Measurements from ENCODE around the gene ST8SIA3.
"Not testable (repeated sequence)": the region's sequence is repeated elsewhere in the genome, so short reads cannot be mapped to it uniquely, and the experiment has no call there.

The ST8SIA3 gene

DNA sequence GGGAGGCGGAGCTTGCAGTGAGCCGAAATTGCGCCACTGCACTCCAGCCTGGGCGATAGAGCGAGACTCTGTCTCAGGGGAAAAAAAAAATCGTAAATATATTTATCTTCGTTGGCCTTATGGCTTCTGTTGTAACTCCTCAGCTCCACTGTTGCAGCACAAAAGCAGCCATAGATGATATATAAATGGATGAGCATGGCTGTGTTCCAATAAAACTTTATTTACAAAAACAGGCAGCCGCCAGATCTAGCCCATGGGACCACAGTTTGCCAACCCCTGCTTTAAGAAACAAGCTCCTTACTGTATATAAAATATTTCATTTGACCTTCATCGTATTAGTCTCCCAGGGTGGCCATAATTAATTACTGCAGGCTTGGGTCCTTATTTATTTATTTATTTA is 20.1 kb downstream of the ST8SIA3 start:
- TF ChIP-seq TAF1 (IDR thresholded peaks at IDR 0.05; ENCODE audit: borderline replicate concordance, low read depth, low read length): no peak
- no peak for TF ChIP-seq POLR2AphosphoS5 (IDR thresholded peaks at IDR 0.05; ENCODE audit: low read depth, low read length)
- no peak for TF ChIP-seq POLR2A (IDR thresholded peaks at IDR 0.05; ENCODE audit: low read depth, low read length)
- FAIRE-seq: no peak
- DNase-seq (ENCODE audit: insufficient read length): no peak

GRCh38 chr18:57373017-57373416 is 20.7 kb downstream of the ST8SIA3 start:
- TF ChIP-seq POLR2AphosphoS5 (IDR thresholded peaks at IDR 0.05; ENCODE audit: low read depth, low read length) (no peak), TAF1 (IDR thresholded peaks at IDR 0.05; ENCODE audit: borderline replicate concordance, low read depth, low read length) (no peak)
- no peak for FAIRE-seq
- no peak for DNase-seq (ENCODE audit: insufficient read length)

DNA sequence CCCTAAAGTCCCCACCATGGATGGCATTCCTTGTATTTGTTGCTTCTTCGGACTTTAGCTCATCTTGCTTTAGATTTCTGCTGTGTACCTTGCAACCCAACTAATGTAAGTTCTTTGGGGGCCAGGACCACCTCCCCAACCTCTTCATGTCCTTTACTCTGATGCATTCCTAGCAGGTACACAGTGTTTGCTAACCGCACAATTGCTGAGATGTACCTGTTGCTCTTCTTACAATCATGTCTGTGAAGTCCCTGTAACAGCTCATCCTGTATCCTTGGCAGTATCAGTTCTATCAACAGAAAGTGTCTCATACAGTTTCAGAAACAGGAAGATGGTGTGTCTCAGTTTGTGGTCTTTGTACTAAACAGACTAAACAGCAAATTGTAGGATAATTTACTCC is 24.1 kb downstream of the ST8SIA3 start:
- FAIRE-seq (no peak), DNase-seq (ENCODE audit: insufficient read length) (no peak)
- TF ChIP-seq POLR2AphosphoS5 (IDR thresholded peaks at IDR 0.05; ENCODE audit: low read depth, low read length): no peak
- no peak for TF ChIP-seq TAF1 (IDR thresholded peaks at IDR 0.05; ENCODE audit: borderline replicate concordance, low read depth, low read length)
- TF ChIP-seq POLR2A (IDR thresholded peaks at IDR 0.05; ENCODE audit: low read depth, low read length): no peak

DNA sequence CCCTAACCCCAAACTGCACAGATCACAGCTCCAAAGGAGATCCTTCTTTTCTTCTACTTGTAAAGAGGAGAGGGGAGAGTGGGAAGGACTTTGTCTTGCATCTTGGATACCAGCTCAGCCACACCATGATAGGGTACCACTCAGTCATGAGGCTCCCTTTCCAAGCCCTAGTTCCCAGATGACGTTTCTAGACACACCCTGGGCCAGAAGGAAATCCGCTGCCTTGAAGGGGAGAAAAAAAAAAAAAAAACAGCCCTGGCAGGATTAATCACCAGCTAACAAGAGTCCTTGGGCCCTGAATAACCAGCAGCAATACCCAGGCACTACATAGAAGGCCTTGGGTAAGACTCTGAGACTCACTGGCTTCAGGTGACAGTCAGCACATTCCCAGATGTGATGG is 36.9 kb downstream of the ST8SIA3 start:
- DNase-seq (ENCODE audit: insufficient read length) (no peak), FAIRE-seq (no peak)
- no peak for TF ChIP-seq POLR2A (IDR thresholded peaks at IDR 0.05; ENCODE audit: low read depth, low read length)
- TF ChIP-seq TAF1 (IDR thresholded peaks at IDR 0.05; ENCODE audit: borderline replicate concordance, low read depth, low read length): no peak
- no peak for TF ChIP-seq POLR2AphosphoS5 (IDR thresholded peaks at IDR 0.05; ENCODE audit: low read depth, low read length)

- DNase-seq (ENCODE audit: insufficient read length) (no peak), FAIRE-seq (no peak)
- TF ChIP-seq POLR2AphosphoS5 (IDR thresholded peaks at IDR 0.05; ENCODE audit: low read depth, low read length) (no peak), TAF1 (IDR thresholded peaks at IDR 0.05; ENCODE audit: borderline replicate concordance, low read depth, low read length) (no peak), POLR2A (IDR thresholded peaks at IDR 0.05; ENCODE audit: low read depth, low read length) (no peak)
Measured at GRCh38 chr18:57390044-57390443, 37.7 kb downstream of the ST8SIA3 start.

DNA sequence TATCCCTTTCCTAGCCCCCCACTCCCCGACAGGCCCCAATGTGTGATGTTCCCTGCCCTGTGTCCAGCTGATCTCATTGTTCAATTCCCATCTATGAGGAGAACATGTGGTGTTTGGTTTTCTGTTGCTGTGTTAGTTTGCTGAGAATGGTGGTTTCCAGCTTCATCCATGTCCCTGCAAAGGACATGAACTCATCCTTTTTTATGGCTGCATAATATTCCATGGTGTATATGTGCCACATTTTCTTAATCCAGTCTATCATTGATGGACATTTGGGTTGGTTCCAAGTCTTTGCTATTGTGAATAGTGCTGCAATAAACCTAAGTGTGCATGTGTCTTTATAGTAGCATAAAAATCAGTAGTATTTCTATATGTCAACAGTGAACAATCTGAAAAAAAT is 42.4 kb downstream of the ST8SIA3 start:
- DNase-seq (ENCODE audit: insufficient read length); FAIRE-seq: not testable (repeated sequence)

DNA sequence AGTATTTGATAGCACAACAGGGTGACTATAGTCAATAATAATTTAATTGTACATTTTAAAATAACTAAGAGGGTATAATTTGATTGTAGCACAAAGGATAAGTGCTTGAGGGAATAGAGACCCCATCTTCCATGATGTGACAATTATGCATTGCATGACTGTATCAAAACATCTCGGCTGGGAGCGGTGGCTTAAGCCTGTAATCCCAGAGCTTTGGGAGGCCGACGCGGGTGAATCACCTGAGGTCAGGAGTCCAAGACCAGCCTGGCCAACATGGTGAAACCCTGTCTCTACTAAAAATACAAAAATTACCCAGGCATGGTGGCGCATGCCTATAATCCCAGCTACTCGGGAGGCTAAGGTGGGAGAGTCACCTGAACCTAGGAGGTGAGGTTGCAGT is 44.5 kb downstream of the ST8SIA3 start:
- not testable (repeated sequence) for DNase-seq (ENCODE audit: insufficient read length); FAIRE-seq

GRCh38 chr18:57397440-57398132 is 45.2 kb downstream of the ST8SIA3 start:
- FAIRE-seq: no peak
- DNase-seq (ENCODE audit: insufficient read length): no peak
- TF ChIP-seq POLR2AphosphoS5 (IDR thresholded peaks at IDR 0.05; ENCODE audit: low read depth, low read length): no peak
- TF ChIP-seq POLR2A (IDR thresholded peaks at IDR 0.05; ENCODE audit: low read depth, low read length): no peak
- no peak for TF ChIP-seq TAF1 (IDR thresholded peaks at IDR 0.05; ENCODE audit: borderline replicate concordance, low read depth, low read length)

DNA sequence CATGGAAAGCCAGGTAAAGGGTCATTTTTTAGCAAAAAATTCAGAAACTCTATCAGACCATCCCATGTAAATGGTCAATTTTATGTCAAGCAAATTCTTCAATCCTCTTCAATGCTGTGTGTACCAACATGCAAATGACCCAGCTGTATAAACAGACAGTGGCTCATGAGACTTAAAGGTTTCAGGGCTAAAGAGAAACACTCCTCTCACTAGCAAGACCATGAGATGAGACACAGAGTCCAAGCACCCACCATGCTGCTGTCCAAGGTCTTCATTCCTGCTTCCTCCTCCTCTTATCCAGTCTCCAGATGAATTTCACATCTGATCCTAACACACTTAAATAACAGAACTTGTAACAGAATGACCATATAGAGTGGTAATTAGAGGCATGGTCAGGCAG is 52.0 kb downstream of the ST8SIA3 start:
- no peak for TF ChIP-seq POLR2AphosphoS5 (IDR thresholded peaks at IDR 0.05; ENCODE audit: low read depth, low read length)
- no peak for TF ChIP-seq TAF1 (IDR thresholded peaks at IDR 0.05; ENCODE audit: borderline replicate concordance, low read depth, low read length)
- TF ChIP-seq POLR2A (IDR thresholded peaks at IDR 0.05; ENCODE audit: low read depth, low read length): no peak
- no peak for DNase-seq (ENCODE audit: insufficient read length)
- FAIRE-seq: peak; percentile 30

DNA sequence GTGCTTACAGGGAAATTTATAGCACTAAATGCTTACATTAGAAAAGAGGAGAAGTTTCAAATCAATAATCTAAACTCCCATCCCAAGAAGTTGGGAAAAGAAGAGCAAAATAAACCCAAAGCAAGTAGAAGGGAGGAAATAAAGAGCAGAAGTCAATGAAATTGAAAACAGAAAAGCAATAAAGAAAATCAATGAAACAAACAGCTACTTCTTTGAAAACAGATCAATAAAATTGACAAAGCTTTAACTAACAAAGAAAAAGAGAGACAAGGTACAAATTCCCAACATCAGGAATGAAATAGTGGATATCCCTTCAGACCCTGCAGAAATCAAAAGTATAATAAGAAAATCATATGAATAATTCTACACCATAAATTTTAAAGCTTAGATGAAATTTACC is 57.3 kb downstream of the ST8SIA3 start:
- FAIRE-seq (no peak), DNase-seq (ENCODE audit: insufficient read length) (no peak)
- no peak for TF ChIP-seq POLR2A (IDR thresholded peaks at IDR 0.05; ENCODE audit: low read depth, low read length)
- no peak for TF ChIP-seq TAF1 (IDR thresholded peaks at IDR 0.05; ENCODE audit: borderline replicate concordance, low read depth, low read length)
- no peak for TF ChIP-seq POLR2AphosphoS5 (IDR thresholded peaks at IDR 0.05; ENCODE audit: low read depth, low read length)

- DNase-seq (ENCODE audit: insufficient read length) (no peak), FAIRE-seq (no peak)
- TF ChIP-seq TAF1 (IDR thresholded peaks at IDR 0.05; ENCODE audit: borderline replicate concordance, low read depth, low read length): no peak
- TF ChIP-seq POLR2A (IDR thresholded peaks at IDR 0.05; ENCODE audit: low read depth, low read length): no peak
- no peak for TF ChIP-seq POLR2AphosphoS5 (IDR thresholded peaks at IDR 0.05; ENCODE audit: low read depth, low read length)
Measured at GRCh38 chr18:57410749-57411148, 58.4 kb downstream of the ST8SIA3 start.

DNA sequence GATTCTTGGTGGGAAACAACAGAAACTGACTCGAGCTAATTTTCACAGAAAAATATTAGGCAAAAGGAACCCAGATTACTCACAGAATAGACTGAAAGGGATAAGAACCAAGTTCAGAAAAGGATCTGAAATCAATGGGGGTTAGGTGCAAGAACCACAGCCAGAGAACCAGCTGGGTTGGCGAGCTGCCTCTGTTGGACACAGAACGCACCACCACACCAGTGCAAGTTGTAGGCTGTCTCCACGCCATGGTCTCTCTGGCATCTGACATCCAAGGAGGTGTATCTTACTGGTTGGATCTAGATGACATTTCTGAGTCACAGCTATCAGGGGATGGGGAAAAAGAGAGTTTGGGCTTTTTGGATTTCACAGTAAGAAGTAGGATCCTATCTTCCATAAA is 64.2 kb downstream of the ST8SIA3 start:
- no peak for FAIRE-seq
- TF ChIP-seq TAF1 (IDR thresholded peaks at IDR 0.05; ENCODE audit: borderline replicate concordance, low read depth, low read length) (no peak), POLR2AphosphoS5 (IDR thresholded peaks at IDR 0.05; ENCODE audit: low read depth, low read length) (no peak), POLR2A (IDR thresholded peaks at IDR 0.05; ENCODE audit: low read depth, low read length) (no peak)
- no peak for DNase-seq (ENCODE audit: insufficient read length)
